Sigmoid colon (tissue), 4 donors: ENCODE measurements around the gene ITGA1.

Source experiments
- POLR2AphosphoS5 ChIP-seq, 4 donors: sonication (generic); formaldehyde crosslinking; IDR thresholded peaks; one replicate each; pipeline ENCODE4 v1.6.1; 2017; ENCODE audit warnings: antibody characterized with exemption in 4 of 4
- TF ChIP-seq, protein P1 (sequence below), 4 experiments: fragments of 450-650 bp in 3 of 4; fragments of 200-600 bp in 1 of 4; IDR thresholded peaks; one replicate each; pipeline ENCODE4 v1.5.1; 2016 to 2019; ENCODE audit warnings: antibody characterized with exemption in 4 of 4, mild to moderate bottlenecking in 3 of 4, moderate library complexity in 2 of 4

DNA sequence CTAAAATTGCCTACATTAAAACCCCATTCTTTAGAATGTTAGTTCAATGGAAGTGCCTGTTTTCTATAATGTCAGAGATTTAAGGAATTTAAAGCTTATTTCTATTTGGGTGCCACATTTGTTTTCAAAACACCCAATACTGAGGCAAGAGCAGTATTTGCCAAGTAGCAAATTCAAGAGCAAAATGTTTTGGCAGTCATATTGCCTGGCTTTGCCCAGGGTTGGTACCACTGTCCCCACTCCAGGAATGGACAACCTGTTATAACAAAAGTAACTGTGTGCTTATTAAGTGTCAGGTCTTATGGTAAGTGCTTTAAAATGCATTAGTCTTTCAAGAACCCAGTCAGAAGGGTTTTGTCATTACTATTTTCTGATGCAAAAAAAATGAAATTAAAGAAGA, 19.3 kb downstream of the ITGA1 start:
- TF ChIP-seq, protein P1, sequence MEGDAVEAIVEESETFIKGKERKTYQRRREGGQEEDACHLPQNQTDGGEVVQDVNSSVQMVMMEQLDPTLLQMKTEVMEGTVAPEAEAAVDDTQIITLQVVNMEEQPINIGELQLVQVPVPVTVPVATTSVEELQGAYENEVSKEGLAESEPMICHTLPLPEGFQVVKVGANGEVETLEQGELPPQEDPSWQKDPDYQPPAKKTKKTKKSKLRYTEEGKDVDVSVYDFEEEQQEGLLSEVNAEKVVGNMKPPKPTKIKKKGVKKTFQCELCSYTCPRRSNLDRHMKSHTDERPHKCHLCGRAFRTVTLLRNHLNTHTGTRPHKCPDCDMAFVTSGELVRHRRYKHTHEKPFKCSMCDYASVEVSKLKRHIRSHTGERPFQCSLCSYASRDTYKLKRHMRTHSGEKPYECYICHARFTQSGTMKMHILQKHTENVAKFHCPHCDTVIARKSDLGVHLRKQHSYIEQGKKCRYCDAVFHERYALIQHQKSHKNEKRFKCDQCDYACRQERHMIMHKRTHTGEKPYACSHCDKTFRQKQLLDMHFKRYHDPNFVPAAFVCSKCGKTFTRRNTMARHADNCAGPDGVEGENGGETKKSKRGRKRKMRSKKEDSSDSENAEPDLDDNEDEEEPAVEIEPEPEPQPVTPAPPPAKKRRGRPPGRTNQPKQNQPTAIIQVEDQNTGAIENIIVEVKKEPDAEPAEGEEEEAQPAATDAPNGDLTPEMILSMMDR (IDR thresholded peaks at IDR 0.05) = no peak
- no peak for TF ChIP-seq POLR2AphosphoS5 (IDR thresholded peaks at IDR 0.05)
